T-helper 9 cell (primary cell): Measurements from ENCODE around the gene ADSS2.
"Not testable (repeated sequence)": the region's sequence is repeated elsewhere in the genome, so short reads cannot be mapped to it uniquely, and the experiment has no call there.

ENCODE experiments used
- DNase-seq: peaks from one replicate; pipeline ENCODE4 v3.0.0-alpha.2; 2020
- total RNA-seq, 2 donors: gene quantifications; one replicate each; lab custom pipeline; 2026; lab: John Stamatoyannopoulos, UW

ADSS2 gene
- total RNA-seq, result 55.3 to 111 reads per million in 2 donors

GRCh38 chr1:244451539-244451950, at the start of gene ADSS2:
Gene ADSS2 (minus strand): TSS chr1:244451909. CDS start chr1:244451817, 92 bp downstream.
- no peak for DNase-seq

- not testable (repeated sequence) for DNase-seq
These were observed 48.8 kb upstream of the ADSS2 start for GRCh38 chr1:244500515-244500914.

- not testable (repeated sequence) for DNase-seq
These were observed 47.8 kb upstream of the ADSS2 start for GRCh38 chr1:244499484-244499883.

GRCh38 chr1:244497805-244498204, 46.1 kb upstream of the ADSS2 start:
- DNase-seq, result no peak

- no peak for DNase-seq
These were observed 44.5 kb upstream of the ADSS2 start for GRCh38 chr1:244496186-244496585.

- DNase-seq, result no peak
These were observed 42.9 kb upstream of the ADSS2 start for GRCh38 chr1:244494653-244495052.

- not testable (repeated sequence) for DNase-seq
These were observed 33.3 kb upstream of the ADSS2 start for GRCh38 chr1:244484971-244485370.

- DNase-seq, result no peak
These were observed 21.4 kb upstream of the ADSS2 start for GRCh38 chr1:244473059-244473605.

GRCh38 chr1:244466724-244467123, 15.0 kb upstream of the ADSS2 start:
- no peak for DNase-seq

GRCh38 chr1:244461245-244462071, 9.7 kb upstream of the ADSS2 start, which contains the start of gene CATSPERE:
Gene CATSPERE (plus strand): TSS chr1:244461273. CDS start chr1:244461430, 157 bp downstream.
- peak; percentile 59 for DNase-seq

- DNase-seq, result no peak
These were observed 8.5 kb upstream of the ADSS2 start for GRCh38 chr1:244460197-244460596.

- no peak for DNase-seq
These were observed 7.1 kb upstream of the ADSS2 start for GRCh38 chr1:244458781-244459180.

- DNase-seq, result no peak
These were observed 4.9 kb upstream of the ADSS2 start for GRCh38 chr1:244456586-244456985.

GRCh38 chr1:244454412-244454811, 2.7 kb upstream of the ADSS2 start:
- DNase-seq, result no peak

- peak; percentile 97 for DNase-seq
These were observed 464 bp upstream of the ADSS2 start for GRCh38 chr1:244451951-244452795.

GRCh38 chr1:244450597-244451538, 841 bp downstream of the ADSS2 start:
- DNase-seq, result peak; percentile 48

- no peak for DNase-seq
These were observed 1.7 kb downstream of the ADSS2 start for GRCh38 chr1:244449936-244450508.

- no peak for DNase-seq
These were observed 3.3 kb downstream of the ADSS2 start for GRCh38 chr1:244448279-244449036.

- no peak for DNase-seq
These were observed 4.2 kb downstream of the ADSS2 start for GRCh38 chr1:244447552-244447951.

GRCh38 chr1:244447024-244447423, 4.7 kb downstream of the ADSS2 start:
- no peak for DNase-seq
